GM18867 (cell line): ENCODE data around the gene MRC1.
A peak's percentile ranks its signal among the peaks of the same experiment; 100 is the strongest.

Experiments
- ATAC-seq: cut with Tn5 transposase; IDR thresholded peaks from one replicate; pipeline ENCODE4 v1.9.1; 2021; ENCODE audit warnings: mild to moderate bottlenecking, moderate library complexity; ENCODE audit not compliant: unreplicated experiment

MRC1 gene

DNA sequence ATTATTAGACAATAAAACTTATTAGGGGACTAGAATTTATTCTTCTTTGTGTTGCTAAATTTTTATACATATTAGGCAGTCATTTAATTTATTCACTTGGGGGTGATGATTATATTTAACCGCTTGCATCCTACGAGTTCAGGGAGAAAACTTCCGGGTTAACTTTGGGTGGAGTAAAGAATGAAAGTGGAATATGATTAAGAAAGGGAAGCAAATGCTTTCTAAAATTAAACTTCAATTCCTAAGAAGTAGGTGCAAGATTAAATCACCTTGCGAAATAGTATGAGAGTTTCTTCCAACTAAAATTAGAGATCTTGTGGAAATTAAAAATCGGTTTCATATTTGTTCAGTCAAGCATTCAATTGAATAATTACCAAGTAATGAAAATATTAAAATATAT lies 33.5 kb downstream of the MRC1 start:
- ATAC-seq, result no peak

- ATAC-seq, result peak; percentile 48
Measured at GRCh38 chr10:17847585-17848296, 38.6 kb downstream of the MRC1 start.

DNA sequence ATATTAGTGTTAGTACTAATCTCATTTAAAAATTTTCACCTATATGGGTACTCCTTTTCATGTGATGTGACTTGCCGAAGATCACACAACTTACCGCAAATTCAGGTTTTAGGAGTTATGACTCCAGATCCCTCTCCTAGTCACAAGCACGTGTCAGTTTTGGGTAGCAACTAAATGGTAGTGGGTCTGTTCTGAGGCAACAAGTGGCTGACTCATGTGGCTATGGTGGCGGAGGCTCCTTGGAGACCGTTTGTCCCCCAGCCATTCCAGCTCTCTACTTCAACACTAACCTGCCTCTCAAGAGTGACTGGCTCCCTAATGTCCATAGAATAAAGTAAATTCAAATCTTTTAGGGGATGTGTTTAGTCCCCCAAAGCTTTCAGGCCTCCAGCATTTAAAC lies 39.5 kb downstream of the MRC1 start:
- ATAC-seq, result no peak

DNA sequence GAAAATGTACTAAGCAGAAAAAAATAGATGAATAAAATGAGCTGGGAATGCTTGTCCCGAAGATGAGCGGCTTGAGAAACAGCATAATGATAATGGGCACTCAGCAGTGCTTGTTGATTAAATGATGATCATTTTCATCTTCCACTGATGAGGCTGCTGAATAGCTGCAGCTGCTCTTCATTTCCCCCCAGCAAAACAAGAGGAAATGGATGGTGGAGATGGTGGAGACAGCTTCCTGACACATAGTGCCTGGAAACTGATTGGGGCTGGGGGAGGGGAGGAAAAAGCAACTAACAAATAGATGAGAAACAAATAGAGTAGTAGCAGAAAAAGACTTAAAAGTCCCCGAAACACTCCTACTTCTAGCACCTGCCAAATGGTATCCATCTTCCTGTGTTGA lies 41.4 kb downstream of the MRC1 start:
- ATAC-seq, result no peak

DNA sequence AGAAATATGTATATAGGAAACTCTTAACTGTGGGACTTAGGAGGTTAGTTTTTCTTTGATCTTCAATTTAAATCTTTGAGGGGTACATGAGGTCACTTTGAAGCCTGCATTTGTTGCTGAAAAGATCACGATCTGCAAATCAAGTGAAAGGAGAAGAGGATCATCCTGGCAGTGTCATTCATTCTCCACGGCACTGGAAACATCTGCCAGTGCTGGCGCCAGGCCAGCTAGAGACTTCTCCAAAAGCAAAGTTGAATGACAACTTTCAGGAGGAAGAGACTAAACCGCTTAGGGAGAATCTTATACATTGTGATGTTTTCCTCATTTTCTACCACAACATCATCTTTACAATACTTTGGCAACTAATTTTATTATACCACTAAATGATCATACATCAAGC lies 42.5 kb downstream of the MRC1 start:
- ATAC-seq, result no peak

GRCh38 chr10:17854044-17854652 lies 45.0 kb downstream of the MRC1 start:
- peak; percentile 73 for ATAC-seq

- no peak for ATAC-seq
Measured at GRCh38 chr10:17857040-17857439, 47.9 kb downstream of the MRC1 start.

DNA sequence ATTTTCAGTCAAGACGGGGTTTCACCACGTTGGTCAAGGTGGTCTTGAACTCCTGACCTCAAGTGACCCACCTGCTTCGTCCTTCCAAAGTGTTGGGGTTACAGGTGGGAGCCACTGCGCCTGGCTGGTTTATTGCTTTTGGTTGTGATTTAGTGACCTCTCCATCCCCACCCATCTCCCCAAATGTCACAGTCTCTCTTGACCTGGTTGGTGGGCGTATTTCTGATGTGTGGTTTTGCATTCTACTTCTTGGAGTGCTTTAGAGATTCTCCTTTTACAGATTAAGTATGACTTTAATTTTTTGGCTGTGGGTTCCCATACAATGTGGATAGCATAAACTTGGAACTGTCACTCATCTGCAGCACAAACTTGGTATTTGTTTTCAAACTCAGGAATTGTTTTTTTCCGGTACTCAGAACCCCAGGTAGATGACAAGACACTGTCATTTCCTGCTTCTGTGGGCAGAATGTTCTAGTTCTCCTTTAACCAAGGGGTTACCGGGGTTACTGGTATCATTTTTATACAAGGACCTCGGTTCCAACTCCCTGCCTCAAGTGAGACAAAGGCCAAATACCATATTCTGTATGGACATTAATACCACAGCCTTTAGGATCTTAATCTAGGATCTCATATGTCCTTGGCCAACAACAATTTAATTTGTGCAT lies 50.5 kb downstream of the MRC1 start:
- peak; percentile 56 for ATAC-seq

DNA sequence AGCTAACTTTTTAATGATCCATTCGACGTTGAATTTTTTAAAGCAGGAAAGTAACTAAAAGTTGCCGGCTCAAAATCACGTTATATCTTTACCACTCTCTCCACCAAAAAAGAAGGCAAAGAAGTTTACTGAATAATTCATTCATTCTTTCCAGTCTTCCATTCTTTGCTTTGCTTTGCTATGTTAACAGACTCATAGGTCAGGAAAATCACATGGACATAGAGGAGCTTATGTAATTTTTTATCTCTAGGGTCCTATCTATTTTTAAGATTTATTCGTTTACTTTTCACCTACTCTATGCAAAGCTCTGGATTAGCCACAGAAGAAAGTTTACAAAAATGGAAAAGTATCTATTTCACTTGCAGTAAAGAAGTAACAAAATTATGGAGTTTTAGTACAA lies 52.6 kb downstream of the MRC1 start:
- no peak for ATAC-seq

DNA sequence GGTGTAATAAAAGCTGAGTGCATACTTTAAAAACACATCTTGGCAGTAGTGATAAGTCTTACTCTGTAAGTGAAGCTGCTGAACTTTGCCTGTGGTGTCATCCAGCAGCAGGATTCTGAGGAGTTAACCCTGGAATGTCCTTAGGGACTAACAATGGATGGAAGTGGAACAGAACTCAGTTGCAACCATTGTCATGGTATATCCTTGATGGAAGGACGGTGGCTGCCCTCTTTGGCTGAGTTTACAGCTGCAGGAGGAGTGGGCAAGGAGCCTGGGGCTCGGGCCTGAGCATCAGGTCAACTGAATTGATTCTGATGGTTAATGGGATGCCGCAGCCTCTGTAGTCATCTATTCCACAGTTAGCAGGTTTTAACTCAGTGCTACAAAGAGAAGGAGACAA lies 56.2 kb downstream of the MRC1 start:
- ATAC-seq, result no peak

DNA sequence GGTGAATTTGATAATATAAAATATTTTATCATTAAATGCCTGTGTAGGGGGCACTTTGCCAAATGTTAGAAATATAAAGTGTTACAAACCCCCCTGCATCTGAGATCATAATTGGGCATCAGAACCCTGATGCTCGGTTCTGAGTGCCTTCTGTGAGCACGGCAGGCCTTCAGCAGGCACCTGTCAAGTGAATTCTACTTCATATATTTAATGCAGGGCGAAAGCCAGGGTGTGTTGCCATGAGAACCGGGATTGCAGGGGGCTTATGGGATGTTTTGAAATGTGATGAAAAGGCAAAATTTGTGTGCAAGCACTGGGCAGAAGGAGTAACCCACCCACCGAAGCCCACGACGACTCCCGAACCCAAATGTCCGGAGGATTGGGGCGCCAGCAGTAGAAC lies 57.2 kb downstream of the MRC1 start:
- ATAC-seq, result no peak

- no peak for ATAC-seq
Measured at GRCh38 chr10:17867056-17867455, 57.9 kb downstream of the MRC1 start.

GRCh38 chr10:17871036-17871435 lies 61.9 kb downstream of the MRC1 start:
- no peak for ATAC-seq

DNA sequence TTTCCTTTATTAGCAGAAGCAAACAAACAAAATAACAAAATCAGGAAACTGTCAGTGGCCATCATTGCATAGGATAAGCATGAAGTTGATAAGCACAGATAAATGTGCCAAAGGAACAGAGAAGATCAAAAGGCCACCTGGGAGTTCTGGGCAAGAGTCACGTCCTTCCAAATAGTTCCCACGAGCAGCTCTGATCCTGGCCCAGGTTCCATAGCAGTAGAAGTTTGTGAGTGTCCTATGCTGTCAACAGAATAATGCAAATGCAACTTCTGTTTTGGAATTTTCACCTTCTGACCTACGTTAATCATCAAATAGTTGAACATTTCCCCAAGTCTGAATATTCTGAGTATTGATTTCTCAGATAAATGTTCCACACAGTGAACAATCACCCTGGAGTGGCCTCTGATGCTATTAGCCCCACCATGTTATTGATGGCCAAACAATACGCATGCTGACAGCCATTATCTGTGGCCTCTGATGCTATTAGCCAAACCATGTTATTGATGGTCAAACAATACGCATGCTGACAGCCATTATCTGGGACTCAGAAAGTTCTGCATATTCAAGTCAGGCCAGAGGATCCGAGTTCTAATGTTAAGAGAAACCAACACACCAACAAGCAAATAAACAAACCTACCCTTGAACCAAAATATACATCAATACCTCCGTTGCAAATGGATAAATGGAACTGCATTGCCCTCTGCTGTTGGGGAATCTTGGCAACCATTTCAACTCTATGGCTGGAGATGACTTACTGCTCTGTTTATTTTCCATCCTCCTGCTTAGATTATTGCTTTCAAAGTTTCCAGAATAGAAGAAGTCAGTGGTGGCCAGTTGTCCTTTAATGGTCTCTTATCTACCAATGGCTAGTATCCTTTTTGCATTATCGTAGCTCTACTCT lies 63.3 kb downstream of the MRC1 start:
- ATAC-seq, result peak; percentile 61

DNA sequence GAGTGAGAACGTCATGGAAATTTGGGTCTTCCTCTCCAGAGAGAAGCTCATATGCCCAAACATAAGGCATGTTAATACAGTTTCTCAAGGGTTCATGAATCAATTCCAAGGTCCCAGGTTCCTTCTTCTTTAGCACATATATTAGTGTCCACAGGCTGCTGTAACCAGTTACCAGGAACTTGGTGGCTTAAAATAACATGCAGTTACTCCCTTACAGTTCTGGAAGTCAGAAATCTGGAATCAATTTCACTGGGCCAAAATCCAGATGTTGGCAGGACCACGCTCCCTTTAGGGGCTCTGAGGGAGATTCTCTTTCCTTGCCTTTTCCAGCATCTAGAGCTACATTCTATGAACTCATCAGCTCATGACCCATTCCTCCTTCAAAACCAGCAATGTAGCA lies 64.8 kb downstream of the MRC1 start:
- ATAC-seq, result no peak

- ATAC-seq, result no peak
Measured at GRCh38 chr10:17877121-17877520, 68.0 kb downstream of the MRC1 start.

DNA sequence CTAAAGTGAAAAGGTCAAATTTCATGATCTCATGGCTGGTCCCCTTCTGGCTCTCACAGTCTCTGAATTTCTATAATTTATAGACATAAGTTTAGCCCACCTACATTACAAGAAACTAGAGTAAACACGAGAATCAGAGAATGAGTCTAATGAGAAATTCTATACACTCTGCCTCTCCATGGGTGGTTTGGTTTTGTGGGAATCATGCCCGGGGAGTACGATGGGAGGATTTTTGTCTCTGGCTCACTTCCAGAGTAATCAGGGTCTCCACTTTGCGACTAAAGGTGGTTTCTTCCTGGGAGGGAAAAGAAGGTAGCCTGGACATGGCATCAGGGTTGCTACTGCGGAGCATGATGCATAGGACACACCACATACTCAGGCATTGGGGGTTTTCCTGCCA lies 69.7 kb downstream of the MRC1 start:
- no peak for ATAC-seq

- ATAC-seq, result no peak
Measured at GRCh38 chr10:17880601-17881000, 71.5 kb downstream of the MRC1 start.

DNA sequence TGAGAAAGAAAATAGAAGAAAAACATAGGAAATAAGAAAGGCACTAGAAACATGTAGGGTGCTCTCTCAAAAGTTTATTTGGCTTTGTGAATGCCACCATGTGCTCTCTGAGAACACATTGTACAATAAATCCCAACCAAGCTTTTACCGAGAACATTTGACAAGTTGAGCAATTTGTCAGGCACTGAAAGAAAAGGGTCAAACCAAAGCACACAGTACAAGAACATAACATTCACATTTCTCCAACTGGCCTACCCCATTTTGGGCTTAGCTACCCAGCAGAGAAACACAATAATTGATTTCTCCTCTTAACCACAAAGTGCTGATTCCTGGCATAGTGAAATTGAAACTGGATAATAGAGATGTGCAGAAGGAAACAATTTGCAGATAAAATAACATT lies 73.4 kb downstream of the MRC1 start:
- ATAC-seq, result no peak

GRCh38 chr10:17883621-17884020 lies 74.5 kb downstream of the MRC1 start:
- ATAC-seq, result no peak

GRCh38 chr10:17888189-17888588 lies 79.0 kb downstream of the MRC1 start:
- no peak for ATAC-seq
